Ureter (tissue), 1 donor: ENCODE data around the gene VAV2. TPM values are rescaled to one million over a fixed set of nuclear protein-coding genes. Genes with fewer than 3 reads are reported as not detected.

Experiments
- DNase-seq: peaks from one replicate; pipeline ENCODE4 v3.0.0-alpha.2; 2020; ENCODE audit warnings: low spot score
- total RNA-seq: library from RNA; stranded (reverse); gene quantifications from one replicate; pipeline ENCODE4 v1.2.4, GENCODE V29; 2023
- donor health status: DM: yes; HTN: yes; CAD: no.

Gene VAV2
- total RNA-seq, 1 donor from 2014 or later: 38.9 TPM

DNA sequence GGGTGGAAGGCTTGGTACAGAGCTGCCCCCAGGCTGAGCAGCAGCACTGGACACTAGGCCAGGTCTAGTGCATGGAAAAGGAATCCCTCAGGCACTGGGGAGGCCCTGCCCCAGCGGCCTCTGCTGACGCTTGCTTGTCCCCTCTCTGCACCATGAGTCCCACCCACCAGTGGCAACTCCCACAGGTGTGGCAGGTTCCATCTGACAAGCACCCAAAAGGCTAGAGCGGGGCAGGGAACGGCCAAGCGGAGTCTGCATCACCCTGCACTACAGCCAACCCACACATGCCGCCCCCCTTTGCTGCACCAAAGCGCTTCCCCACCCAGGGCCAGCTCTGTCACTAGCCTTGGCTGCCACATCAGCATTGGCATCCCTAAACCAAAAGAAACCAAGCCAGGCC lies 138.8 kb downstream of the VAV2 start:
- DNase-seq: no peak

DNA sequence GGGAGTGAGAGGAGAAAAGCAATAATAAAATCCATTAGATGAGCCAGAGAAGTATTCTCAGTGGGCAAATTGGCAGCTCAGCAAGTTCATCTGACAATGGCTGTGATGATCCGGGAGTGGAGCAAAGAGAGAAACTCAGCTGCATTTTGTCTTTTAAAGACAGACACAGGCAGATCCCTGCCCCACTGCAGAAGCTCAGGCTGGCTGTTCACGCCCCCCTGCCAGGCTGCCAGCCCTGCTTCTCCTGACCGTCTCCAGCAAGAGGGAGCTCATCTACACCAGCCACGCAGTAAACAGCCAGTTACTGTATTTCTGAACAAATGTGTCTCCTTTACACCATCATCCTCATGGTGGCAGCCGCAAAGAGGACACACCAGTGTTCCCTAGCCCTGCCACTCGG lies 139.7 kb downstream of the VAV2 start:
- no peak for DNase-seq

DNA sequence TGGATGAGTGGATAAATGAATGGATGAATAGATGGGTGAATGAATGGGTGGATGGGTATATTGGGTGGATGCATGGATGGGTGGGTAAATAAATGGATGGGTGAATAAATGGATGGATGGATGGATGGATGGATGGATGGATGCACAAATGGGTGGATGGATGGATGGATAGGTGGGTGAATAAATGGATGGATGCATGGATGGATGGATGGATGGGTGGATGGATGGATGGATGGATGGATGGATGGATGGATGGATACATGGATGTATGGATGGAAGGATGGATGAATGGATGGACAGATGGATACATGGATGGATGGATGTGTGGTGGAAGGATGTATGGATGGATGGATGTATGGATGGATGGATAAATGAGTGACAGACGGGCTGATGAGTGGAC lies 140.4 kb downstream of the VAV2 start:
- no peak for DNase-seq

DNA sequence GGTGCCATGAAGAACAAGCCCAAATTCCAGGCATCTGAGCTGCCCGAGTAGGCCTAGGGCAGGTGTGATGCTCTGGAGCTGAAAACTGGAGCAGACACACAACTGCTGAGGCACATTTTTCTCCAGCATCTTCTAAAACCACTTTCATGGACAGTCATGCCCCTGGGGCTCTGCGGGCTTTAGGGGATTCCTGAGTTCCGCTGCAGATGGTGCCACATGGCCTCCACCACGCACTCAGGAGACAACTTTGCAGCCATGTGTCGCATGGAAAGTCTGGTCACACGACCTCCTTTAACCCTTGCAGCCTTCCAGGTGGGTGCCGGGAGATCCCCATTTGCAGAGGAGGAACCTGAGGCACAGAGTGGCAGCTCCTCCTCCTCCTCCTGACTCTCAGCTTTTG lies 141.2 kb downstream of the VAV2 start:
- no peak for DNase-seq

DNA sequence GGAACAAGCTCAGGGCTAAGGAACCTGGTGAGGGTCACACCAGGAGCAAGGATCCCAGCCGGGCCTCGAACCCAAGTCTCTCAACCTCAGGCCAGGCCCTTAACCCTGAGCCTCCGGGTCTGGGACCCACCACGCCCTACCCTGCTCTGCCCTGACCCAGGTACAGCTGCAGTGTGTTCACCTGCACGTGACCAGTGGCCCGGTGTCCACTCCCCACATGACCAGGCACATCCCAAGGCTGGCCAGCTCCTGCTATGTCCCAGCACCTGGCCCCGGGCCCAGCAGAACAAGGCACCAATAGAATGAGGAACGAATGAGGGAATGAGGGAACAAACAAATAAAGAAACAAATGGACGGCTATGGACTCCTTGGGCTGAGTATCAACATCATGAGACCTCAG lies 142.0 kb downstream of the VAV2 start:
- DNase-seq: no peak

DNA sequence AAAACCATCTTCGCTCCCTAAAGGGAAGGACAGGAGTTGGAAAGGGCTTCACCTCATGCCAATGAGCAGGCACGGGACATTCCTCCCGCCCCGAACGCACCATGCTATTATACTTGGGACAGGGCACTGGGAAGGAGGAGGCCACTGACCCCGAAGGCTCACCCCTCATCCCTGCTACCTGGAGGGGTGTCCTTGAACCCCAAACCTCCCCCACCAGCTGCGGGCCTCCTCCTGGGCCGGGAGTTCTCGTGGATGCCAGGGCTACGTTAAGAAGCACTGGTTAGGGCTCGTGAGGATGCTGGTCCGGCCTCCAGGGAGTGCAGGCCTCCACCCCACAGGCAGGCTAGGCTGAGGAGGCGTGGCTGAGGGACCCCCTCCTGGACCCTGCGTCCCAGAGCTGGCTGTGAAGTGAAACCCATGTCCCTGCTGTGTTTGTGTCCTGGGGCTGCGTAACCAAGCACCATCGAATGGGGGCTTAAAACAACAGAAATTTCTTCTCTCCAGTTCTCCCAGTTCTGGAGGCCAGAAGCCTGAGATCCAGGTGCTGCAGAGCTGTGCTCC lies 142.9 kb downstream of the VAV2 start:
- DNase-seq: no peak

DNA sequence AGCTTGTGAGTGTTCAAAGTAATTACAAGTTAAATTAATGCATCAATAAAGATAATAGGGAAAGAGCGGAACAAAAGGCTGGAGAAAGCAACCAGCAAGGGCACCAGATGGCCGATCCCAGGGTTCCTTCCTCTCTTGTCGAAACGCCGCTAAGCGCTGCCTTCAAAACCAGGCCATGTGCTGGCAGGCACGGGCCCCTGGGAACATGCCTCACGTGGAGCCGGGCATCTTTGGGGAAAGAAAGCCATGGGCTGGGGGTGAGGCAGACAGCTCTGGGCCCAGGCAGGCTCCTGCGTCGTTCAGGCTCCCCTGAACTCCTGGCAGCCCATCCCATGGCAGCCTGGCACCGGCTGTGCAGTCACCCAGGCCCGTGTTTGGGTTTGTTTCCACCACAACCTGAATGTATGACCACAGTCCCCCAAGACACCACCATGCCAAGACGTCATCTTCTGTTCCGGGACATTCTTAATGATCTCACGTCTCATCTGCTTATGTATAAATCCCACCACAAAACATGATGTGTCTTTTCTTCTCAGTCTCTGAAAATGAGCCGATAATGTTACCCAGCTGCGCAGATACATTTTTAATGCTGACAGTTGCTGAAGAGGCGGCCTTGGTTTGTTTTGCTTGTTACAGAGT lies 143.5 kb downstream of the VAV2 start:
- no peak for DNase-seq

DNA sequence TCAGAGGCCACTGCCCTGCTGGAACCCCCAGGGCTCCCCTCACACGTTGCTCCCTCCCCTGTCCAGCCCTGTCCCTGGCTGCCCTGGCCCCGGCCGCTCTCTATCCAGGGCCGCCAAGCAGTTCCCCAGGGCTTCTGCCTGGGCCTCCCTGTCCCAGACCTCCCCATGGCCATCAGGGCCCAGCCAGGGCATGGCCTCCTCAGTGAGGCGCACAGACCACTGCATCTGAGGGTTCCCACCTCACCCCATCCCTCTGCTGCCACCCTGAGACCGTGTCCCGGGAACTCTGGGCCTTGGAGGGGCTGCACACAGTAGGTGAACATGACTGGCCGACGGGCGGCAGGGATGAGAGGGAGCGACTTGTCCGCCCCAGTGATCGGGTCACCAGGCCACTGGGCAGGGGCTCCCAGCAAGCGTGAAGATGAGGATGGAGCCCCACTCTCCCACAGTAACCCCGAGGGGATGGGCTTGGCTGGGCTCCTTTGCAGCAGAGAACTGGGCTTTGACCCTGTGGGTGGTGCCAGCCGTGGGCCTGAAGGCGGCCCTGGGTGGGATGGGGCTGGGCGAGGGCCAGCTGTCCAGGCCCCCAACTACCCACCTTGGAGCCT lies 145.5 kb downstream of the VAV2 start:
- DNase-seq: no peak

DNA sequence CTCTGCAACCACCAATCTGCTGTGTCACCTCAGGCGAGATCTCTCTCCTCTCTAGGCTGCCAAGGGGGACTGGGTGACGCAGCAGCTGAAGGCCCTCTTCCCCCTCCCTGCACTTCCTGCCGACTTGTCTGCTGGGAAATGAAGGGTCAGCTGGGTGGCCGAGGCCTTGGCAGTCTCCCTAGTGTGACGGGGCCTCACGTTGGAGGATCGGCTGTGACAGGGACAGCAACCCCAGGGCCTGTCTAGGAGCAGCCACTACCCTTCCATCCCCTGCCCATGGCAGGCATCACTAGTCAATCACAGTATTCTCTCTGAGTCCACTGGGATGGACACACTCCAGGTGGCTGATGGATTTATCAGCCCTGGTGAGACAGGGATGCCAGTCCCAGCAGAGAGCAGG lies 146.7 kb downstream of the VAV2 start:
- DNase-seq: peak; percentile 62

DNA sequence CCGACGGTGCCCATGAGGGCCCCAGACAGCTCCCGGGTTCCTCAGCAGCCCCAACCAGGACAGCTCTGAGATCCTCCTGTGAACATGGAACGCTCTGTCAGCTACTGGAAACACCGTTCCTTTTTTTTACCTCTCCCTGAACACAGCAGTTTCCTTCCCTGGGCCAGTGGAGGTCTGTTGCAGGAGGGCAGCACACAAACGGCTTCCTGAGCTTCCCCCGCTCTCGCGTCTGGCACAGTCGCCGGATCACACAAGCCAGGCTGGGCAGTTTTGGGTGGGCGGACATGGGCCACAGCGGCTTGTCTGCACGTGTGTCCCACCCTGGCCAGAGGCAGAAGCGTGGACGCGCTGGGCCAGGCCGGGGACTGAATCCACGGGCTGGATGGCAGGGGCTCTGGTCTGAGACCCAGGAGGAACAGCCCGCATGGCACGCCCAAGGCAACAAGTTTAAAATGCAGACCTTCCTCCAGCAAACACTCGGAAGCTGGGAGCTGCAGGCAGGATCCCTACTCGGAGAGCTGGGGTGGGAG lies 147.2 kb downstream of the VAV2 start:
- no peak for DNase-seq

DNA sequence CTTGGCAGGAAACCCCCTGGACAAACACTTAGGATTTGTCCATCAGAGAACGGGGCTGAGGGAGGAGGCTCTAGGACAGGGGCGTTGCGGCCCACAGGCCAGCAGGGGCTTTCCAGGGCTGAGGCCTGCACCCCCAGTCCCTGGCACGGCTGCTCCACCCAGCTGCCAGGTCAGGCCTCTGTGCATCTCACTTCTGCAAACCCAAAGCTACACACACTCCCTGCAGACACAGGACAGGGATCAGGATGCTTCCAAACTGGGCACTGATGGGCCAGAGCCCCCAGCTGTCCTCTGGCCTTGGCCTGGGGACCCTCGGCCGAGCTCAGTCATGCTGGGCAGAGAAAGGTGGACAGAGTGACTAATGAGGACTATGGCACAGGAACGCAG lies 147.7 kb downstream of the VAV2 start:
- no peak for DNase-seq

DNA sequence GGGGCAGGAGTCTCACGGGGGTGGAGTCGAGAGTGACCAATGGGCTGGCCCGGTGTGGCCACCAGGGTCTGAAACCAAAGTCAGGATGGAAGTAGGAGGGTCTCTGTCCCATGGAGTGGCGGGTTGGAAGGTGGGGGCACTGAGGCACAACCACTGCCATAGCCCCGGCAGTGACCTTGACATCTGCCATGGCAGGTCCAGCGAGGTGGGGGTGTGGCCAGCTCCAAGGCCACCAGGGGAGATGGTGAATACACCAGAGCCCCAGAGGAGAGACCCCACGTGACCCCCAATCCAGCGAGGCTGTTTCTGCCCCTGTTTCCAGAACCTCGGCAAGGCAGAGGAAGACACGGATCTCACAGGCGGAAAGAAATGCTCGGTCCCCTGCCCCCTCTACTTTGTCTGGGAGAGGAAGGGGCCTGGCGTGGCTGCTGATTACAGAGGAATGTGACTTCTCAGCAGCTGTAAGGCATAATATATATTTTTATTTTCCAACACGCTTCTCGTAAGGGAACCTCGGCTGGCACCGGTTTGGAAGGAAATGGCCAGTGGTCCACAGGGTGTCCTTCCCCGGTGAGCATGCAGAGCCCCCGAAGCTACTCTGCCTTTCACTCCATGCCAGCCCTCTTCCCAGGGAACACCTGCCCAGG lies 148.2 kb downstream of the VAV2 start:
- no peak for DNase-seq

DNA sequence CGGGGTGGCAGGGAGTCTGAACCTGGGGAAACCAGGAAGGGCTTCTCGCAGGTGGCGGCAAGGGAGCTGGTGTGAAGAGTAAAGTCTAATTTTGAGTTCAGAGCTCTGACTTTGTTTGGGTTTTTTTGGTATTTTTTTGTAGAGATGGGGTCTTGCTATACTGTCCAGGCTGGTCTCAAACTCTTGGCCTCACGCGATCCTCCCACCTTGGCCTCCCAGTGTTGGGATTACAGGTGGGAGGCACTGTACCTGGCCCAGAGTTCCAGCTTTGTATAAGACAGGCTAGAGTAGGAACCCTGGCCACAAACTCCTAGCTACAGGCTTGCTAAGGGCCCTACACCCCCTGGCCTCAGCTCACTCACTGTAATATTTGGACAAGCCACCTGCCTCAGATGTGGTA lies 148.9 kb downstream of the VAV2 start:
- DNase-seq: no peak

DNA sequence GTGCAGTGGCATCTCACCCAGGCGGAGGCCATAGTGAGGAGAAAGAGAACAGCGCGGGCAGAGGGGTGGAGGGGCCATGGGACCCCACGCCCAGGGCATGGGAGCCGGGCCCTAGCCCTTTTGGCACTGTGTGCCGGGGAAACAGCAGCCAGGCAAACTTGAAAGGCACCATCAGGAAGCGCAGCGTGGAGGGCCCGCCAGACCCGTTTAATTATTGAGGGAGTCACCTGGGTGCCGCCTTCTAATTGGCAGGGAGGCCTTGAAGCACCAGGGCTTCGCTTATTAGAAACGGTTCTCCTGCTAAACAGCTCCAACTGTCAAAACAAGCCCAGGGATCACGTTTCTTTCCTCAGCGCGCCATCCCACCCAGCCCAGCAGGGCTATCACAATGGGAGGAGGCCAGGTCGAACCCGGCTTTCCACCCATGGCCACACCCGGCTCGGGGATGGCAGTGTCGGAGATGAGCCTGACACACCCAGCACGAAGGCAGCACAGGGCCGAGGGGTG lies 149.3 kb downstream of the VAV2 start:
- DNase-seq: no peak

DNA sequence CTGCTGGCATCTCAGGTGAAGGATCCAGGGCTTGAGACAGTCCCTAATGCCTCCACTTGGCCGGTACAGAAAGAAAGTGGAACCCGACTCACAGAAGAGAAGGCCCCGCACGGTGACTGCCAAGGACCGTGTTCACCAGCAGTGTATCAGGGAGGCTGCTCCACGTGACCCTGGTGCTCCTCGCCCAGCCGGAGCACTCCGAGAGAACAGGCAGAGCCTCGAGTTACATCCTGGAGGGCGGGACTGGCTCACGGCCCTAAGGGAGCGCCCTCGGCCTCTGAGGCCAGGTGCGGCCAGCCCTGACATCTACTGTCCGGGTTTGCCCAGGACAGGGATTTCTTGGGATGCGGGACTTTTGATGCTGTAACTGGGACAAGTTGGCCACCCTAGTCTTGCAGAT lies 149.9 kb downstream of the VAV2 start:
- no peak for DNase-seq

DNA sequence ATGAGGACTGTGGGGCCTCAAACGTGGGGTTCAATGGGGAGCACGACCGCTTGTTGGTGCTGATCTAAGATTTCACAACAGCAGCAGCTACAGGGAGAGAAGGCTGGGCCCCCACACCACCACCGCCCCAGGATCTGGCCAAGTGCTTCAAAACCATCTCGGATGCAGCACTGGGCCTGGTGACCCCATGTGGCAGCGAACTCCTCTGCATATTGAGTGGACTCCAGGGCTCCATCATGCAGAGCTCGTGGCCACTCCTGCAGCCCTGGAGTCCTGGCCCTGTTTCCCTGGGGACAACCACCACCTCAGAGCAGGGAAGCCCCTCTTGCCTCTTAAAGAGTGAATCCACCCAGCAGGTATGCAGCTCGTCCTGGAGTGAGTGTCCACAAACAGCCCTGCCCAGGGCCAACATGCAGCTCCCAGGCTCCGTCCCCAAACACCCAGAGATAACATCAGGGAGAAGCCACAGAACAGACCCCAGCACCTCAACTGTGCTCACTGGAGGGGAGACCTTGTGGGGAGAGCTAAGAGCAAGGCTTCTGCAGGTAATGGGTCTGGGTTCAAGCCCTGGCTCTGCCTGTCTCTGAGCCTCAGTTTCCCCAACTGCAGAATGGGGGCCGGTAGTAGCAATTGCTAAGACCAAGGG lies 150.8 kb downstream of the VAV2 start:
- DNase-seq: no peak

DNA sequence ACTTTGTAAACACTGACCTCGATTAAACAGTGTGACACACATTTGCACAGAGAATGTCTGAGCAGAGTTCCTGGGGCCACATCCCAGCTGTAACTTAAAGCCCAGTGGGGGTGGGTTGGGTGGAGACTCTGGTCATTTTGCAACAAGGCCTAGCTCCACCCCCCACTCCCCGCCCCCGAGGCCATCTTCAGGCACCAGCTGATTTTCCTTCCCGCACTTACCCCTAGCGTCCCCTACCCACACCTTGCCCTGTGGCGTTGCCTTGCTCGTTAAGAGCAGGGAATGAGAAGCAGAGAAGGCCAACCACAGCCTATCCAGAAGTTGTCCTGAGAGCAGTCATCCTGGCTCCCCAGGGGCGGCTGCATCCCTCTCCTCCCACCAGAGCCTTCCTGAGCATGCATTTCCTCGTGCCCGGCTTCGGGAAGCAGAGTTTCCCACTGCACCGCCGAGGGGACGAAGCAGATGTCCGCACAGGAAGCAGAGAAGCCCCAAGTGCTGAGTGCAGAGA lies 152.2 kb downstream of the VAV2 start:
- no peak for DNase-seq

DNA sequence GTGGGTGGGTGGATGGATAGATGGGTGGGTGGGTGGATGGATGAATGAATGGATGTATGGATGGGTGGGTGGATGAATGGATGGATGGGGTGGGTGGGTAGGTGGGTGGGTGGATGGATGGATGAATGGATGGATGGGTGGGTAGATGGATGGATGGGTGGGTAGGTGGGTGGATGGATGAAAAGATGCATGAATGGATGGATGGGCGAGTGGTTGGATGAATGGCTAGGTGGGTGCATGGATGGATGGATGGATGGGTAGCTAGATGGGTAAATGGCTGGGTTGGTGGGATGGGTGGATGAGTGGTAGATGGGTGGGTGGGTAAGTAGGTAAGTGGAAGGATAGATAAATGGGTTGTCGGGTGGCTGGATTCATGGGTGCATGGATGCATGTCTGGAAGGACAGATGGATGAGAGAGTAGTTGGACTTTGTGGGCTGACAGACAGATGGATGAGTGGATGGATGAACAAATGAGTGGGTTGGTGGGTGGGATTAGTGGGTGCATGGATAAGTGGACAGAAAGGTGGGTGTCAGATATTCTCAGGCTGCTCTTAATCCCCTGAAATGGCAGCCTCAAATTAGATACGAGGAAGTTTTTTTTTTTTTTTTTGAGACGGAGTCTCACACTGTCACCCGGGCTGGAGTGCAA lies 153.1 kb downstream of the VAV2 start:
- DNase-seq: no peak

DNA sequence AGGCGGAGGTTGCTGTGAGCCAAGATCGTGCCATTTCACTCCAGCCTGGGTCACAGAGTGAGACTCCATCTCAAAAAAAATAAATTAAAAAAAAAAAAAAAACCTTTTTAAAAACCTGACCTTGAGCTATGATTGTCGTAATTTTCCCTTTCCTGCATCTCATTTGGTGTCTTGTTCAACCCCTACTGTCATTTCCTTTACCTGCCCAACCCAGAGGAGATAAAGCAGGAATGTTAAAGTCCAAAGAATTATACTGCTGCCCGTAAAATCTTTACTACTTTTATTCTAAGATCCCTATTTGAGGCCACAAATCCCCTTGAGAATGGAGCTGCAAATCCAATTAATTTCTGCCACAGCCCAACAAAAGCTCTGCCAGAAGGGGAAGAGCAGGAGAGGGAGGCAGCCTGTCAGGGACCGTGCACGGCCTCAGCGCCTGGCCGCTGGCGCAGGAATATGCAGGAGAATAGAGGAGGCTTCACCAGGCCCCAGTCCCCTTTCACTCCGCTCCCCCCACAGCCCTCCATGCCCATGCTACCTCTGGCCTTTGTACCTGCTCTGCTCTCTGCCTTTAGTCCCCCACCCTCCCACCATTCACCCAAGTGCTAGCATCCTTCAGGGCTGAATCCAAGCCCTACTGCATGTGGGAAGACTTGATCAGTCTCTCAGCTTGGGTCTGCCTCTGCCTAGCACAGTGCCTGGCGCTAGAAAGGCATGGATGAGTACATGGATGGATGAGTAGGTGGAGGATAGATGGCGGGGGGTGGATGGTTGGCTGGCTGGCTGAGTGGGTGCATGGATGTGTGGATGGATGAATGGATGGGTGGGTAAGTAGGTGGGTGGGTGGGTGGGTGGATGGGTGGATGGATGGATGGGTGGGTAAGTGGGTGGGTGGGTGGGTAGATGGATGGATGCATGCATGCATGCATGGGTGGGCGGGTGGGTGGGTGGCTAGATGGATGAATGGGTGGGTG lies 154.2 kb downstream of the VAV2 start:
- no peak for DNase-seq

DNA sequence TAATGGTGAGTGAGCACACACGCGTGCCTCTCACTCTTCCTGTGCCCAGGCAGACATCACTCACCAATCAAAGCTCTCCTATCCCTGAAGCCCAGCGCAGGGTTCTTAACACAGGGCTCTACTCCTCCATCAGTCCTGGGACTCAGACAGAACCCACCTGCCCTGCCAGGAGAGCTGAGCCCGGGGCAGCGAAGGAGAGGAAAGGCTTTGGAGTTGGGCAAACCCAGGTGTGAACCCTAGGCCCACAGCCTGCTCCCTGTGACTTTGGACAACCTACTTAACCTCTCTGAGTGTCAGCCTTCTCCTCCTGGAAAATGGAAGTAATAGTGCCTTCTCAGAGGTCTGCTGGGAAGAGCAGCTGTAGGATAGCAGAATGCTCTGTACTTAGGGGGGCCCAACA lies 155.3 kb downstream of the VAV2 start:
- no peak for DNase-seq
